ENCODE data around the gene NOD1.
A peak's percentile ranks its signal among the peaks of the same experiment; 100 is the strongest.
"Not testable (repeated sequence)": the region's sequence is repeated elsewhere in the genome, so short reads cannot be mapped to it uniquely, and the experiment has no call there.

Gene NOD1, protein sequence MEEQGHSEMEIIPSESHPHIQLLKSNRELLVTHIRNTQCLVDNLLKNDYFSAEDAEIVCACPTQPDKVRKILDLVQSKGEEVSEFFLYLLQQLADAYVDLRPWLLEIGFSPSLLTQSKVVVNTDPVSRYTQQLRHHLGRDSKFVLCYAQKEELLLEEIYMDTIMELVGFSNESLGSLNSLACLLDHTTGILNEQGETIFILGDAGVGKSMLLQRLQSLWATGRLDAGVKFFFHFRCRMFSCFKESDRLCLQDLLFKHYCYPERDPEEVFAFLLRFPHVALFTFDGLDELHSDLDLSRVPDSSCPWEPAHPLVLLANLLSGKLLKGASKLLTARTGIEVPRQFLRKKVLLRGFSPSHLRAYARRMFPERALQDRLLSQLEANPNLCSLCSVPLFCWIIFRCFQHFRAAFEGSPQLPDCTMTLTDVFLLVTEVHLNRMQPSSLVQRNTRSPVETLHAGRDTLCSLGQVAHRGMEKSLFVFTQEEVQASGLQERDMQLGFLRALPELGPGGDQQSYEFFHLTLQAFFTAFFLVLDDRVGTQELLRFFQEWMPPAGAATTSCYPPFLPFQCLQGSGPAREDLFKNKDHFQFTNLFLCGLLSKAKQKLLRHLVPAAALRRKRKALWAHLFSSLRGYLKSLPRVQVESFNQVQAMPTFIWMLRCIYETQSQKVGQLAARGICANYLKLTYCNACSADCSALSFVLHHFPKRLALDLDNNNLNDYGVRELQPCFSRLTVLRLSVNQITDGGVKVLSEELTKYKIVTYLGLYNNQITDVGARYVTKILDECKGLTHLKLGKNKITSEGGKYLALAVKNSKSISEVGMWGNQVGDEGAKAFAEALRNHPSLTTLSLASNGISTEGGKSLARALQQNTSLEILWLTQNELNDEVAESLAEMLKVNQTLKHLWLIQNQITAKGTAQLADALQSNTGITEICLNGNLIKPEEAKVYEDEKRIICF

DNA sequence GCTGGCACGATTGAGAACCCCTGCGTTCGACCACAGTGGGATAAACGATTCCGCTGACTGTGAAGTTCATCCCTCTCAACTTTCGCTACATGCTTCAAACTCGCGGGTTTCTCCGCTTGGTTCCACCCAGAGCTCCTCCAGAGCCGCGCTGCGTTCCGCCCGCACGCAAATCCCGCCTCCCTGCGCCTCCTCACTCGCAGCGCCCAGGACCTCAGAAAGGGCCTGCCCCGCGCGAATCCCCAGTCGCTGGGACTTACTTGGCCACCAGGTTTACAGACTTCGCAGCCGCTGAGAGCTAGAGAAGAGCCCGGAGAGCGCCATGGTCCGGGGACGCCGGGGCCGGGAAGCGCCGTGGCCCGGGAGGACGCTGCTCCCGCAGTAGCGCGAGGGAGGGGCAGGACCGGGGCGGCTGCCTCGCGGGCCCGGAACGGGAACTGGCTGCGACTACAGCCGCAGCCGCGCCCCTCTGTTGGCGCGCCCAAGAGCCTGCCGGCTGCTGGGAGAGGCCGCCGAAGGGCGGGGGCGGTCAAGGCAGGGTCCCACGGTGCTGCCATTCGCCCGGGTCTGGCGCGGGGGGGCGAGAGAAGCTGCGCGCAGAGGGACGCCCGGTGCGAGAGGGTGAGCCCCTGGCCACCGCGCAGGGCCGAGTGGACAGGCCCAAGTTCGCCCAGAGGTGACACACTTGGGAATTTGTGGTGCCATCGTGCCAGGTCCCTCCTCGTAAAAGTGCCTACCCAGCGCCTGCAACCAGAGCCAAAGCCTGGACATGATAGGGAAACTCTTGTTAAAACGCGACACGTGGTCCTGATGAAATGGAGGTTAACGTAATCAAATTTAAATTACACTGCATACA, at the start of gene NOD1:
Gene NOD1, minus strand, starts transcription at position 436 of the 853 bp plus-strand sequence. CDS start 21,863 bp downstream, outside the sequence.
- peak; percentile 90 for DNase-seq

DNA sequence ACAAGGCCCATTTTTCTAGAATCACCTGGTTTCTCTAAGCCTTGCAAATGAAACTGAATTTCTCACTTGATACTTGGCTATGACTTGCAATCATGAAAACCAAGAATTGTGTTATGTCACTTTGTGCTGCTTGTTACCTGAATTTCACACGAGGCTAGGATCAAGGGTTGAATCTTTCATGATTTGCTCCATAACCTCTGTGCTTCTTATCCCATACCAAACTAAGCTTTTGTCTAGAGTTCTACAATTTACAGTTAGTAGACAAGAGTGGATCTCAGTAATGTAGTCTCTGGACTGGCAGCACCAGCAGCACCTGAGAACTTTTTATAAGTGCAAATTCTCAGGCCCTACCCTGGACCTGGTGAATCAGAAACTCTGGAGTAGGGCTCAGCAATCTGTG, 48.7 kb upstream of the NOD1 start:
- not testable (repeated sequence) for DNase-seq

DNA sequence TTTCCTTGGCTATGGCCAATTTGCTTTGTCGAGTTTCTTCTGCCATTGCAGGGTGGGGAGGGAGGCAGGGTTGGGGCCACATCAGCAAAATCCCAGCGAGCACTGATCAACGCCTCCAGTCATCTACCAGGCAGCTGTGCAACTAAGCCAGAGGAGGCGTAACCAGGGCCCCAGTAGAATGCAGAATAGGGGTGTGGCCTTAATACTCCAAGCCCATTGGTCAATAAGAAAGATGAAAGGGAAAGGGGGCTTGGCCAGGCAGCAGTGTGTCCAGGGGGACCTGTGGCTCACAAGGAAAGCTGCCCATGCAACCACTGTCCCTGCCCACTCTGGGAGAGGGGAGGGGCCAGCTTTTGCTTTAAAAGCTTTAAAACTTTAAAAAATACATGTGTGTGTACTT, 47.6 kb upstream of the NOD1 start:
- no peak for DNase-seq

DNA sequence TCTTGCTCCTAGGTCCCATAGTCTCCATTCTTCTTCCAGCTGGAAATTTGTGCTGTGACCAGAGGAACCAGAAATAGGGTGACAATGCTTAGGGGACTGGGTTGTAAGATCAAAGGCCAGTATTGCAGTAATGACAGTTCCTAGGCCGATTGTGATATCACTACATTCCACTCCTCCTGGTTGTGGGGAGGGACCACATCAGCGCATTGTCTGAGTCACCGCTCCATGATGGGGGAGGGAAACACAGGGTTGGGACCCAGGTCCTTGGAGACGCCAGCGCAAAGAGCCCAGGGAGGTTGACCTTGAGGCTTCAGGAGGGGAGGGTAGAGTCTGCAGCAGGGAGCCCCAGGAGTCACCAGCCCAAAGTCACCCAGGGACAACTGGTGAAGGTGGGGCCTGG, 46.8 kb upstream of the NOD1 start:
- DNase-seq = no peak

DNA sequence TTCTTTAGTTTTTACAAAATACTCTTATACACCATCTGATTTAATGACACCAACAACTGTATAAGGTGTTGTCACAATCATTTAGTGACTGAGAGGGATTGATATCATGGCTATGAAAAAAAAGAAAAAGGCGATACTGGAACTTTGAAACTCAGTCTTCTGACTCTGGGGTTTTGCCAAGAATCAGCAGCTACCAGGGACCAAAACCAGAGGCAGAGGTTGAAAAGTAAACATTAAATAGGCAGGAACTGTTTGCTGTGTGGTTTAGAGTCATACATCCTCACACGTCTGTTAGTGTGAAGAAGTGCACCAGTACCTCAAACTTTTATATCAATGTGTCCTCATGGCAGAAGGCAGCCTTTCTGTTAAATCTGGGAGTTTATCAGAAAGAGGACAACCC, 46.0 kb upstream of the NOD1 start:
- DNase-seq = no peak

DNA sequence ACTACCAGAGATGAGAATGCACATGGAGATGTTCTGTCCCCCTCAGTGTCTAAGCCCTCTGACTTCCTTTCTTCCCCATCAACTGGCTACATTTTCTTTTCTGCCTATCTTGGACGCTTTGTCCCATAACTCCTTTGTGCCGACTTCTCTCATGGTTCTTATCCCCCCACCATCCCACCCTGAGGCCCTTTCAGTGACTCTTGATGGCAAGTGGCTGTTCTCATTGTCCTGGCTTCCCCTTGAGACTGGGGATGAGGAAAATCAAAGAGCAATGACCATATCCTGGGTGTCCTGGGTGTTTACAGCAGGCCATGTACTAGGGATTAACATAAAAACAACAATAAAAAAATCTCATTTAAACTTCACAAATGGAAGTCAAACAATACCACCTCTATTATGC, 44.9 kb upstream of the NOD1 start:
- DNase-seq = no peak

DNA sequence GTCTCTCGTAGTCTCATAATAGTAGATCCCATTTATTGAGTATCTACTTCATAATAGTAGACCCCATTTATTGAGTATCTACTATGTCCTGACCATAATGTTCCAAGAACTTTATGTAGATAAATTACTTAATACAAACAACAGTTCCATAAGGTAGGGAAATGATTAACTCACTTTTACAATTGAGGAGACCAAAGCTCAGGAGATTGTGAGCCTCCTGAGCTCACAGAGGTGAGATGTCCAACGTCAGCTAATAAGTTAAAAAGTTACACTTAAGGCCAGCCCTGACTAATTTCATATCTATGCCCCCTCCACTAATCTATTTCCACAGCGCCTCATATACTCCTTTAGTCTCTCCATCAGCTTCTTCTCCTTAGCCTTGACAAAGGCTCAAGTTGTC, 43.6 kb upstream of the NOD1 start:
- no peak for DNase-seq

DNA sequence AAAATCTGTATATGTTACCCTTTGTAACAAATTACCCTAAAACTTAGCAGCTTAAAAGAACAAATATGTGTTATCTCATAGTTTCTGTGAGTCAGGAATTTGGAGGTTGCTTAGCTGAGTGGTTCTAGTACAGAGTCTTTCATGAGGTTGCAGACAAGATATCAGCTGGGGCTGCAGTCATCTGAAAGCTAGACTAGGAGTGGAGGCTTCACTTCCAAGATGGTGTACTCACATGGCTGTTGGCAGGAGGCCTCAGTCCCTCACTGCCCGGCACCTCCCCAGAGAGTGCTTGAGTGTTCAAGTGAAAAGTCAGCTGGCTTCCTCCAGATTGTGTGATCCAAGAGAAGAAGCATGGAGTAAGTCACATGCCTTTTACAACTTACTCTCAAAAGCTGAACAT, 42.9 kb upstream of the NOD1 start:
- DNase-seq = no peak

DNA sequence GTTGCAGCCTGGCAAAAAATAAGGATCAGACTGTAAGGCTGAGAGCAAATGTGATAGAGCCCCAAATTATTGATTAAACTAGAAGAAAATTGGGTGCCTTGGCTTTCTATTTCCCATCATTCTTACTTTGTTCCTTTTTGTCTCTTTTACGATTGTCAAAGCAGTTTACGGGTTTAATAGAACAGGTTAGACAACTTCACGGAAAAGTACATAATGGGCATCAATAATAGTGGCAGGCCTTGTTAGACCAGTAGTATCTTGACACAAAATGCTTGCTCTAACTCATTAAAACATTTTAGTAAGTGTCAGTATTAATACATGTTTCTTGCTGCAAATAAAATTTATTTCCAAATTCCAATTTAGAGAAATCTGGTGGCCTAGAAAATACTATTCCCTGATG, 40.5 kb upstream of the NOD1 start:
- no peak for DNase-seq

DNA sequence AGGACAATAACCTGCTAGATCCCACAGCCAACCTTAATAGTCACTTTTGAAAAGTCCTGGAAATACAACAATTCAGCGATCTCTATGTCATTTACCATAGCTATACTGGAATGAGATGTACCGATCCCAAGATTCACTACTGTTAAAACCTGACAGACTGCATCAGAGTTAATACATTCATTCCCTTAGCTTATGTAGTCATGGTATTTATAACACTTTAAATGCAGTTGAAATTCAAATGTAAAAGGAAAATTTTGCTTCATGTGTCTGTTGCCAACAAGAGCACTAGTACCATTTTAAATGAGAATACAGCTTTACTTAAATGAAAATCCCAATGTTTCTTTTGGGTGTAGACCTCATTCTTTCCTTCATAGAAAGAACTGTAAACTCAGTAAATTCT, 37.2 kb upstream of the NOD1 start:
- DNase-seq = no peak

DNA sequence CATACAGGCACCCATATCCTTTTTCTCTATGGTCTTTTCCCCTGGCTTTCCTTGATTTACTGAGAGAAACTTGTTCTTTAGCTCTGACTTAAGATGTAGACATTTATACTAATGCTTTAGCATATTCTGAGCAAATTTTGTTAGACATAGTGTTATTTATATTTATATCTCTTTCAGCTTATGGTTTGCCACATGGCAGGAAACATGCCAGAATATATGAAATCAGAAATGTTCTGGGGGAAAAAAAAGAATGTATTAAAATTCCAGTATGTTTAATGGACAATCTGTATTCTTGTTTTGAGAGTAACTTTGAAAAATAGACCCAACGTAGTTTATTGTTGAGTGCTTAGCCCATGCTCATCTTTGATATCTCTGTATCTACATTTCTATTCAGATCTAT, 36.2 kb upstream of the NOD1 start:
- no peak for DNase-seq

DNA sequence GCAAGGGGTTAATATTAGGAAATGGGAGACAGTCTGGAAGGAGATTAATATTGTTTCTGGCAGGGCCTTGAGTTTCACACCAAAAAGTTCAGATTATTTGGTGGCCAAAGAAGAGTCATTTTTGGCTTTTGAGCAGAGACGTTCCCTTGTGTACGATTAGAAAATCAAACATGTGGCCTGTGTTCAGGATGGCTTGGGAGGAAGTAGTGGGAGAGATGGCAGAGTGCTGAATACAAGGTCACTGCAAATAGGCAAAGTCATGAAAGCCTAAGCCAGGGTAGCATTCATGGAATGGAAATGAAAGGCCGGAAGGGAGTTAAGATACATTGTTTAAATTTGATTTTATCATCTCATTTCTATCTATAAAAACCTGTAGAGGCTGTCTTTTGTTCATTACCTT, 35.6 kb upstream of the NOD1 start:
- DNase-seq = no peak

DNA sequence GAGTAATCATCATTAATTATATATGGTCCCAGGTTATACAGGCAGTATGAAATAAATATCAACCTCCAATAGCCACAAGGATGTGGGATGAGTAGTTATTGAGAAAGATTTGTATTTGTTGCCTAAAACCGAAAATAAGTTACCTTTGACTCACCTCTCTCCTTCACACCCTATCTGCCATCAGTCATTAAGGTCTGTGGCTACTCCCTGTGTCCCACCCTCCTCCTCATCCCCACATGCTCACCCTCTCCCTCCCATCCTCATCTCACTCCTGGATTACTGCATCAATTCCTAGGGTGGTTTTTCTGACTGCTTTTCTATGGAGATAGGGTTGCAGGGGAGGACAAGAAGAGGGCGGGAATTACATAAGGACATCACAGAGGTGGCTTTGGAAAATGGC, 35.2 kb upstream of the NOD1 start:
- DNase-seq = no peak

DNA sequence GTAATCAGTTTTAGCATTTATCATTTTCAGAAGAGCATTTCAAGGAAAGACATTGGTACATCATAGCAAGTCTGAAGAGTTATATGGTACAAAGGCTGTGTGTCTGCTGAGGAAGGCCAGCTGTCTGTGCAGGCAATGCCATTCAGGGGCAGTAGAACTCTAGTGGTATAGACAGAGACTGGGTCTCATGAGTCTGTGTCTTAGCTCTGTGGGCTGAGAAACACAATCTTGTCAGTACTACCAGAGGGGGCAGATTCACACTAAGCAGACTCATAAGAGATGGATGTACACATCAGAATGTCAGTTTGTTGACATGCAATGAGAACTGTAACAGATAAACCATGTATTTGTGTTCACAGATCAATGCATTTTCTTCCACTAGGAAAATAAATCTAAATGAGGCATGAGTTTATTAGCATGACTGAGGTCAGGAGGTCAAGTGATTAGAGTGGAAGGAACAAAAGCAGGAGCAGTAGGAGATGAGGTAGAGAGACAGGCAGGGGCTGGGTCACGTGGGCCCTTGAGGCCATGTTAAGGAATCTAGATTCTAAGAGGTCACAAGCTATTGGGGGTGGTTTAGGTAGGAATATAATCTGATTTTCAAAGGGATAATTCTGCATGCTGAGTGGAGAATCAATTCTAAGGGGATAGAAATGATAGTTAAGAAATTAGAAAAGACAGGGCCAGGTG, 33.5 kb upstream of the NOD1 start:
- DNase-seq = no peak

DNA sequence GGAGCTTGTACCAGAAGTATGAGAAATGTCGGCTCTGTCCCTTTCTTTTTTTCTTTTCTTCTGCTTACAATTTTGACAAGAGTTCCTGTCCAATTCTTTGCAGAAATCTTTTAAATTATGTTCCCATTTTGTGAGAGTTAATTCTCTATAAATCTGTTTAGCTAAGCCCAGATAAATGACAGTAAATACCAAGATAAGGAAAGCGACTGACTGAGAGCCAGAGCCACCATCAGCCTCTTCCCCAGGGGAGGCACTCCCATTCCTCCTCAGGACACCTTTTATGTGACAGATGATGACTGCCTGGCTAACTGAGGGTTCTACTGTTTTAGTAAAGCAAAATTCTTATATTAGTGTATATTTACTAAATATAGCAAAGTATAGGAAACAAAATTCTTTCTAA, 32.9 kb upstream of the NOD1 start:
- no peak for DNase-seq

DNA sequence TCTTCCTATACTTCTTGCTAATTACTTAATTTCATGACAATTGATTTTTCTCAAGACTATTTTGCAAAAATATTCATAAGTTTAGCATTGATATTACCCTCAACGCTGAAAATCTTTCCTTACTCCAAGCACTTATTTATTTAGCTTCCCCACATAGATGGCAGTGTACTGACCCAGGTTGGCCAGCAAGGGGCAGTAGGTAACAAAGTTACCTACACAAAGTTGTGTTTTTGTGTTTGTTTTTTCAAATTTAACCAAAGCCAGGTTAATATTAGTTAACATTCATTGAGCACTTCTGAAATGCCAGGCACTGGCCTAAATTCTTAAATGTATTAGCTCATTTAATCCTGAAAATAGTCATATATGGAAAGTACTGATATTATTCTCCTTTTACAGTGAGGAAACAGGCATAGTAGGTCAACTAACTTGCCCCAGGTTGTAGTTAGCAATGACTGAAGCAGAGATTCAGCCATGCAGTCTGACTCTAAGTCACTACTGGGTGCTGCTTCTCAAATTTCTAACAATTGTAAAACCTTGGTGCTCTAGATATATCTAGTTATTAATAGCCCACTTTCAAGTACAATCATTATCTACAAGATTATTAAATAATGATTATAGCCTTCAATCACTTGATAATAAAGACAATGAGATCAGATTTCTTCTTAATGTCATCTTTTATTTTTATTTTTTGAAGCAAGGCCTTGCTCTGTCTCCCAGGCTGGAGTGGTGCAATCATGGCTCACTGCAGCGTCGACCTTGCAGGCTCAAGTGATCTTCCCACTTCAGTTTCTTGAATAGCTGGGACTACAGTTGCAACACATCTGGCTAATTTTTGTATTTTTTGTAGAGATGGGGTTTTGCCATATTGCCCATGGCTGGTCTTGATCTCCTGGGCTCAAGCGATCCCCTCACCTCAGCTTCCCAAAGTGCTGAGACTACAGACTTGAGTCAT, 31.8 kb upstream of the NOD1 start:
- DNase-seq = no peak

DNA sequence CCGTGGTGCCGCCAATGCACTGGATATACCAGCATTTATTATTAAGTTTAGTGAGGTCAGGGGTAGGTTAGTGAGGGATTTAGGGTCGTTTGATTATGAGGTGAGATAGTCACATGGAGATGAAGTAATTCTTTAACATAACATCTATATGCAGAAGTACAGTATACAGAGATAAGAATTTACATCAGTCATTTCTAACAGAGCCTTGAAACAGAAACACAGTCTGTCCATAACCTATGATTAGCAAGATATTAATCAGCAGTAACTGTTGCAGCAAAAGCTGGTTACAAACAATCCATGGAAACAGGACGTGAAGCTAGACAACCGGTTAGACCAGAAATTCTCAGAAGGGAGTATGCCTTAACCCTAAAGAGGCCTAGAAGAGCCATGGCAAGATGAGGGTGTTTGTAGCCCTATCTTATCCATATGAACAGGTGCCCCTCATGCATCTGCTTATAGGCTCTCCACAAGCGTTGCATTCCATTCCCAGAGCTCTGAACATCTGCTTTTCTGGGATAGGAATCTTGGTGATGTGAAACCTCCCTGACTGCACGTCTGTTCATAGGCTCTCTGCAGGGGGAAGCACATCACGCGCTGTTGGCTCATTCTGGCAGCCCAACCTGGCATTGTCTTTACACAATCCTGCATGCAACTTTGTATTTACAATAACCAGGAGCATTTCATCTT, 30.7 kb upstream of the NOD1 start:
- DNase-seq = not testable (repeated sequence)

DNA sequence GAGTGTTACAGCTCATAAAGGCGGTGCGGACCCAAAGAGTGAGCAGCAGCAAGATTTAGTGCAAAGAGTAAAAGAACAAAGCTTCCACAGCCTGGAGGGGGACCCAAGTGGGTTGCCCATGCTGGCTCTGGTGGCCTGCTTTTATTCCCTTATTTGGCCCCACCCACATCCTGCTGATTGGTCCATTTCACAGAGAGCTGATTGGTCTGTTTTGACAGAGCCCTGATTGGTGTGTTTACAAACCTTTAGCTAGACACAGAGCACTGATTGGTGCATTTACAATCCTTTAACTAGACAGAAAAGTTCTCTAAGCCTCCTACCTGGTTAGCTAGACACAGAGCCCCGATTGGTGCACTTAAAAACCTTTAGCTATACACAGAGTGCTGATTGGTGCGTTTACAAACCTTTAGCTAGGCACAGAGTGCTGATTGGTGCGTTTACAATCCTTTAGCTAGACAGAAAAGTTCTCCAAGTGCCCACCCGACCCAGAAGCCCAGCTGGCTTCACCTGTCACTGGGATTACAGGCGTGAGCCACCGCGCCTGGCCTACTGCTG, 28.8 kb upstream of the NOD1 start:
- not testable (repeated sequence) for DNase-seq

DNA sequence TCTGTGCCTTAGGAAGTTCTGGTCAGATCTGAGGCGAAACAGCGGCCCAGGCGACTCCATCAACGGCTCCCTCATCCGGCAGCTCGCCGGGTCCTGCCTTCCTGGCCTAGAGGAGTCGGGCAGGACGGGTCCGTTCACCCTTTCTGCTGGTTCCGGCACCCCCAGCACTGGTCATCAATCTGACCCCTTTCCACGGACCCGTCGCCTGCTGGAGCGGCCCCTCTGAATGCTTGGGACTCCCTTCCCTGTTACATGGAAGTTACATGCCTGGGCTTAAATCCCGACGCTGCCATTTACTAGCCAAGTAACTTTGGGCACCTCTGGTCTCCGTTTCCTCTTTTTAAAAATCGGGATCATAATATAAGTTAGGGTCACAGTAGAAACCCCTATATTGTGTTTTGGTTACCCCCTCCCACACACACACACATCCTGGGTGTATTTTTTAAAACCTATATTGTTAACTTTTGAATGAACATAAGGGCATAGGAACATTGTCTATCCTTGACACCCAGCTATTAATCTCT, 26.7 kb upstream of the NOD1 start:
- DNase-seq = no peak

Data from right forelimb (tissue), 1 donor.